Upper lobe of left lung (tissue), 4 donors: ENCODE data around the gene CCDC87.

ENCODE experiments used
- EP300 ChIP-seq, 4 donors: sonication (generic); formaldehyde crosslinking; IDR thresholded peaks; one replicate each; pipeline ENCODE4 v1.5.1; 2017; ENCODE audit warnings: antibody characterized with exemption in 4 of 4, control low read depth in 2 of 4
- POLR2A ChIP-seq, 4 donors: fragments of 450-650 bp; IDR thresholded peaks; one replicate each; pipeline ENCODE4 v1.5.1; 2016 to 2017; ENCODE audit warnings: antibody characterized with exemption in 4 of 4, mild to moderate bottlenecking in 2 of 4
- TF ChIP-seq, protein P1 (sequence below), 6 experiments: fragments of 450-650 bp in 4 of 6; fragments of 200-600 bp in 2 of 6; sonication (generic) in 2 of 6; IDR thresholded peaks; one replicate each; pipeline ENCODE4 v1.5.1; 2016 to 2019; ENCODE audit warnings: antibody characterized with exemption in 6 of 6

DNA sequence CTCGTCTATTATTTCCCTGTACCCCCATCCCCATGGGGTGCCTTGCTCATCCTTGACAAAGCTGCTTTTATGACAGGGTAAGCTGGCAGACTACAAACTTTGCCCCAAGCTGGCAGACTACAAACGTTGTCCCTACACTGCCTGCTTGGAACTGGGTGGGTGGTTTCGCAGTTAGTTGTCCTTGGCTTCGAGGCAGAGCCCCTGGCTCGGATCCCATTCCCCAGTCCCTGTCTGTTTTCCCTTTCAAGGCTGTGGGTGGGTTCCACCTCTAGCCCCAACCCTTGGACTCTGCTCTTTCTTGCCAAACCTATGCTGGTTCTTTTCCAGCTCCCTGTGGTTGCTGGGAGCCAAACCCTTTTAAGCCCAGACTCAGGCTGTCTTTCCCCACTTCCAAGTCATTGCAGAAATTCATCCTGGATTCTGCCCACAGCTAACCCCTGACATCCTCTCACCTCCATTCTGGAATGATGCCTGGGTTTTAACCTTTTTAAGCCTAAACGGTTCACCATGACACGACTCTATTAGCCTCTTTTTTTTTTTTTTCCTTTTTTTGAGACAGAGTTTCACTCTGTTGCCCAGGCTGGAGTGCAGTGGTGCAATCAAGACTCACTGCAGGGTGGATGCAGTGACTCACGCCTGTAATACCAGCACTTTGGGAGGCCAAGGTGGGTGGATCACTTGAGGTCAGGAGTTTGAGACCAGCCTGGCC, 14.4 kb upstream of the CCDC87 start:
- TF ChIP-seq, protein P1, sequence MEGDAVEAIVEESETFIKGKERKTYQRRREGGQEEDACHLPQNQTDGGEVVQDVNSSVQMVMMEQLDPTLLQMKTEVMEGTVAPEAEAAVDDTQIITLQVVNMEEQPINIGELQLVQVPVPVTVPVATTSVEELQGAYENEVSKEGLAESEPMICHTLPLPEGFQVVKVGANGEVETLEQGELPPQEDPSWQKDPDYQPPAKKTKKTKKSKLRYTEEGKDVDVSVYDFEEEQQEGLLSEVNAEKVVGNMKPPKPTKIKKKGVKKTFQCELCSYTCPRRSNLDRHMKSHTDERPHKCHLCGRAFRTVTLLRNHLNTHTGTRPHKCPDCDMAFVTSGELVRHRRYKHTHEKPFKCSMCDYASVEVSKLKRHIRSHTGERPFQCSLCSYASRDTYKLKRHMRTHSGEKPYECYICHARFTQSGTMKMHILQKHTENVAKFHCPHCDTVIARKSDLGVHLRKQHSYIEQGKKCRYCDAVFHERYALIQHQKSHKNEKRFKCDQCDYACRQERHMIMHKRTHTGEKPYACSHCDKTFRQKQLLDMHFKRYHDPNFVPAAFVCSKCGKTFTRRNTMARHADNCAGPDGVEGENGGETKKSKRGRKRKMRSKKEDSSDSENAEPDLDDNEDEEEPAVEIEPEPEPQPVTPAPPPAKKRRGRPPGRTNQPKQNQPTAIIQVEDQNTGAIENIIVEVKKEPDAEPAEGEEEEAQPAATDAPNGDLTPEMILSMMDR (IDR thresholded peaks at IDR 0.05): no peak
- TF ChIP-seq EP300 (IDR thresholded peaks at IDR 0.05) (no peak), POLR2A (IDR thresholded peaks at IDR 0.05) (no peak)
